ACHN (cell line): ENCODE measurements around the gene AMH.

Source experiments
- DNase-seq: peaks from one replicate; pipeline ENCODE4 v3.0.0-alpha.2; 2015
- in situ Hi-C: cut with HindIII; loops from 2 replicates; pipeline ENCODE4 v1.10.0; 2017; ENCODE audit warnings: low sequenced_read_pairs, low pct_ligation_motif_present, low pct_unique_long_range_greater_than_20kb

AMH gene

GRCh38 chr19:2216361-2217225 lies 32.5 kb upstream of the AMH start:
- DNase-seq = no peak
- in situ Hi-C loops = no loop called here

GRCh38 chr19:2217591-2217990 lies 31.5 kb upstream of the AMH start:
- in situ Hi-C loops = no loop called here
- no peak for DNase-seq

- no peak for DNase-seq
- in situ Hi-C loops = no loop called here
Measured at GRCh38 chr19:2219726-2220125, 29.4 kb upstream of the AMH start.

- no peak for DNase-seq
- in situ Hi-C loops = no loop called here
Measured at GRCh38 chr19:2221250-2221831, 27.8 kb upstream of the AMH start.

GRCh38 chr19:2221918-2222317 lies 27.2 kb upstream of the AMH start:
- in situ Hi-C loops = no loop called here
- DNase-seq = no peak

- in situ Hi-C loops = no loop called here
- DNase-seq = no peak
Measured at GRCh38 chr19:2223391-2223790, 25.7 kb upstream of the AMH start.

GRCh38 chr19:2223959-2224358 lies 25.2 kb upstream of the AMH start:
- in situ Hi-C loops = no loop called here
- DNase-seq = no peak

- DNase-seq = no peak
- in situ Hi-C loops = loop anchor here (25.0 kb wide), 1 partner anchor 187 kb away; no protein-coding TSS in a partner anchor
Measured at GRCh38 chr19:2224754-2225349, 24.3 kb upstream of the AMH start.

GRCh38 chr19:2225415-2226050 lies 23.6 kb upstream of the AMH start:
- no peak for DNase-seq
- in situ Hi-C loops = loop anchor here (25.0 kb wide), 1 partner anchor 187 kb away; no protein-coding TSS in a partner anchor

- in situ Hi-C loops = loop anchor here (25.0 kb wide), 1 partner anchor 186 kb away; no protein-coding TSS in a partner anchor
- DNase-seq = no peak
Measured at GRCh38 chr19:2226051-2226839, 22.9 kb upstream of the AMH start.

- no peak for DNase-seq
- in situ Hi-C loops = loop anchor here (25.0 kb wide), 1 partner anchor 185 kb away; no protein-coding TSS in a partner anchor
Measured at GRCh38 chr19:2226840-2227360, 22.2 kb upstream of the AMH start.

- in situ Hi-C loops = loop anchor here (25.0 kb wide), 1 partner anchor 185 kb away; no protein-coding TSS in a partner anchor
- DNase-seq = no peak
Measured at GRCh38 chr19:2227415-2228156, 21.5 kb upstream of the AMH start.

- no peak for DNase-seq
- in situ Hi-C loops = loop anchor here (25.0 kb wide), 1 partner anchor 184 kb away; no protein-coding TSS in a partner anchor
Measured at GRCh38 chr19:2228157-2229030, 20.7 kb upstream of the AMH start.

GRCh38 chr19:2229103-2230032 lies 19.8 kb upstream of the AMH start:
- in situ Hi-C loops = loop anchor here (25.0 kb wide), 1 partner anchor 183 kb away; no protein-coding TSS in a partner anchor
- no peak for DNase-seq

- in situ Hi-C loops = loop anchor here (25.0 kb wide), 1 partner anchor 182 kb away; no protein-coding TSS in a partner anchor
- no peak for DNase-seq
Measured at GRCh38 chr19:2230033-2230531, 19.0 kb upstream of the AMH start.
